HepG2 (cell line): ENCODE results near the gene IGSF5. TPM values are rescaled to one million over a fixed set of nuclear protein-coding genes. Genes with fewer than 3 reads are reported as not detected.
A peak's percentile ranks its signal among the peaks of the same experiment; 100 is the strongest.

Experiments used
- ATAC-seq: fragments of 200-7000 bp; cut with Tn5 transposase; 3 replicates; pipeline ENCODE4 v1.9.1; 2020; ENCODE audit warnings: mild to moderate bottlenecking, moderate library complexity
- BruUV-seq: library from RNA; stranded (reverse); fragments of 400-500 nt; replicated peaks from 2 replicates; lab custom pipeline; 2021; lab: Mats Ljungman, UMichigan
- CTCF ChIA-PET: fragments of 300-600 bp; formaldehyde crosslinking; extraction: SDS; loops from one replicate; lab custom pipeline; 2021; ENCODE audit warnings: low total read pairs, inconsistent platforms, low intra/inter-chr PET ratio; lab: Yijun Ruan, JAX
- POLR2A ChIA-PET: fragments of 350-600 bp; sonication (Branson Sonifier 250); formaldehyde crosslinking; loops from one replicate; lab custom pipeline; 2020; ENCODE audit warnings: antibody characterized with exemption, inconsistent platforms; lab: Yijun Ruan, JAX
- DNase-seq: peaks from one replicate; pipeline ENCODE4 v3.0.0-alpha.2; 2015; ENCODE audit warnings: low spot score
- FAIRE-seq: peaks from 3 replicates; lab custom pipeline; 2011; peaks lifted over from hg19 to GRCh38; lab: Jason Lieb, UNC
- H2AFZ ChIP-seq: one replicate; pipeline ENCODE4 v1.6.1; 2011; ENCODE audit warnings: low read length, inconsistent platforms
- H3K27ac ChIP-seq: fragments of 300-600 bp; 3 replicates; pipeline ENCODE4 v1.8.0; 2011; ENCODE audit warnings: mixed run types, mild to moderate bottlenecking, mixed read lengths, low read length, inconsistent platforms; ENCODE audit not compliant: insufficient read depth; ENCODE audit errors: extremely low read length
- H3K27me3 ChIP-seq, 2 experiments: fragments of 200-600 bp in 1 of 2; 2 replicates in 1 of 2; 3 replicates in 1 of 2; pipeline versions ENCODE4 v1.6.0 to v1.8.0; 2011; ENCODE audit warnings: low read length in 2 of 2, mild to moderate bottlenecking in 2 of 2, moderate library complexity in 2 of 2, inconsistent platforms in 1 of 2; ENCODE audit not compliant: insufficient read depth in 2 of 2, control insufficient read depth in 1 of 2
- H3K36me3 ChIP-seq, 2 experiments: fragments of 200-600 bp in 1 of 2; replicated peaks in 1 of 2; 2 replicates in 1 of 2; 3 replicates in 1 of 2; pipeline versions ENCODE4 v1.5.1 to v1.8.0; 2011; ENCODE audit warnings: low read length in 2 of 2, inconsistent platforms in 1 of 2; ENCODE audit not compliant: insufficient read depth in 2 of 2, control insufficient read depth in 1 of 2
- H3K4me1 ChIP-seq: 2 replicates; pipeline ENCODE4 v1.5.1; 2012; ENCODE audit warnings: low read length, inconsistent platforms; ENCODE audit not compliant: insufficient read depth
- H3K4me2 ChIP-seq: 2 replicates; pipeline ENCODE4 v1.6.0; 2011; ENCODE audit warnings: low read depth, low read length, inconsistent platforms
- H3K4me3 ChIP-seq, 3 experiments: fragments of 200-600 bp in 1 of 3; sonication (generic), shearing (Covaris generic) in 1 of 3; replicated peaks in 1 of 3; 2 replicates each; pipeline ENCODE4 v1.5.1; 2011 to 2016; ENCODE audit warnings: low read length in 3 of 3, inconsistent platforms in 2 of 3, low read depth in 2 of 3, mild to moderate bottlenecking in 2 of 3, control low read depth in 1 of 3, mixed read lengths in 1 of 3; ENCODE audit not compliant: insufficient read depth in 1 of 3
- H3K79me2 ChIP-seq: one replicate; pipeline ENCODE4 v1.6.1; 2011; ENCODE audit warnings: low read length, inconsistent platforms; ENCODE audit not compliant: insufficient read depth
- H3K9ac ChIP-seq: 2 replicates; pipeline ENCODE4 v1.6.0; 2011; ENCODE audit warnings: mild to moderate bottlenecking, low read depth, low read length, inconsistent platforms; ENCODE audit not compliant: insufficient read depth
- H3K9me3 ChIP-seq: 2 replicates; pipeline ENCODE4 v1.5.1; 2012; ENCODE audit warnings: mild to moderate bottlenecking, low read length
- H4K20me1 ChIP-seq: 2 replicates; pipeline ENCODE4 v1.6.0; 2011; ENCODE audit warnings: inconsistent platforms, mild to moderate bottlenecking, low read length, moderate library complexity; ENCODE audit not compliant: insufficient read depth
- ATF7 ChIP-seq, 2 experiments: fragments of 450-650 bp in 1 of 2; sonication (generic) in 1 of 2; formaldehyde crosslinking in 1 of 2; IDR thresholded peaks; 2 replicates each; pipeline versions ENCODE4 v1.4.0 to v1.6.1; 2016 to 2020; ENCODE audit warnings: antibody characterized with exemption in 1 of 2, mild to moderate bottlenecking in 1 of 2, missing genetic modification reagents in 1 of 2
- EP300 ChIP-seq, 3 experiments: sonication (generic) in 1 of 3; formaldehyde crosslinking in 1 of 3; IDR thresholded peaks; 2 replicates each; pipeline versions ENCODE4 v1.5.1 to v1.6.1; 2011 to 2020; ENCODE audit warnings: low read depth in 2 of 3, low read length in 2 of 3, borderline replicate concordance in 1 of 3, improper control_type of control experiment in 1 of 3, mild to moderate bottlenecking in 1 of 3, missing genetic modification reagents in 1 of 3, moderate library complexity in 1 of 3
- TCF7L2 ChIP-seq: IDR thresholded peaks from 2 replicates; pipeline ENCODE4 v1.6.1; 2011; ENCODE audit warnings: mild to moderate bottlenecking, low read depth, low read length, moderate library complexity
- ZBTB42 ChIP-seq: sonication (generic); formaldehyde crosslinking; IDR thresholded peaks from 2 replicates; pipeline ENCODE4 v1.5.0; 2020; ENCODE audit warnings: mild to moderate bottlenecking, missing genetic modification reagents
- ZBTB8A ChIP-seq: sonication (generic); formaldehyde crosslinking; IDR thresholded peaks from 2 replicates; pipeline ENCODE4 v1.4.0; 2020; ENCODE audit warnings: mild to moderate bottlenecking, low read depth, missing genetic modification reagents, borderline replicate concordance
- ZFAT ChIP-seq: sonication (generic); formaldehyde crosslinking; conservative IDR thresholded peaks from 2 replicates; pipeline ENCODE4 v1.8.1; 2023; ENCODE audit warnings: missing genetic modification reagents, inconsistent platforms
- ZNF282 ChIP-seq: fragments of 450-650 bp; IDR thresholded peaks from 2 replicates; pipeline ENCODE4 v1.6.1; 2018; ENCODE audit not compliant: partially characterized antibody
- ZNF740 ChIP-seq: sonication (generic); formaldehyde crosslinking; IDR thresholded peaks from 2 replicates; pipeline ENCODE4 v1.4.0; 2020; ENCODE audit warnings: missing genetic modification reagents
- ZNF784 ChIP-seq: sonication (generic); formaldehyde crosslinking; IDR thresholded peaks from 2 replicates; pipeline ENCODE4 v1.5.1; 2020; ENCODE audit warnings: missing genetic modification reagents, mild to moderate bottlenecking, borderline replicate concordance
- WGBS: methylation state at CpG from one replicate; pipeline ENCODE4 v1.1.6; 2017; ENCODE audit warnings: low lambda C conversion rate; 5-methylcytosine and 5-hydroxymethylcytosine counted together
- in situ Hi-C: cut with HindIII; loops from 2 replicates; pipeline ENCODE4 v1.10.0; 2017; ENCODE audit warnings: low pct_unique_long_range_greater_than_20kb; ENCODE audit not compliant: extremely low pct_ligation_motif_present
- intact Hi-C: fragments of 100-400 bp; cut with micrococcal nuclease; formaldehyde crosslinking; loops from one replicate; pipeline ENCODE4 v1.10.0; 2022; ENCODE audit not compliant: unreplicated experiment
- polyA plus RNA-seq, 8 experiments: library from polyadenylated mRNA; depleted of rRNA in 3 of 8; stranded (reverse) in 7 of 8; unstranded in 1 of 8; fragments of >200 nt; fragmentation: Illumina TruSeq in 4 of 8; extraction: Trizol in 4 of 8; gene quantifications; 2 replicates each; pipeline versions ENCODE4 v1.2.1 to v1.2.3, GENCODE V29; 2011 to 2016; ENCODE audit warnings: low read depth in 4 of 8, missing spikeins in 1 of 8, mixed read lengths in 1 of 8; ENCODE audit not compliant: insufficient read depth in 1 of 8
- total RNA-seq, 5 experiments: library from RNA; depleted of rRNA; stranded (reverse); fragments of >200 nt; fragmentation: Illumina TruSeq; extraction: Trizol; gene quantifications; 2 replicates each; pipeline ENCODE4 v1.2.3, GENCODE V29; 2016; ENCODE audit warnings: low read depth in 1 of 5

Gene IGSF5
- total and polyA plus RNA-seq, 2 of the 13 experiments (the other 11 are each of a cell fraction or from before 2014, with no cell fraction given), result not detected

GRCh38 chr21:39775816-39776215, 30.8 kb downstream of the IGSF5 start:
- FAIRE-seq (no peak), DNase-seq (no peak), ATAC-seq (no peak)
- intact Hi-C loops, result no loop called here
- H3K9me3 ChIP-seq, result no peaks in the 10 kb centered on the region
- TF ChIP-seq ATF7 (IDR thresholded peaks at IDR 0.05), result peak; percentile 58; the same call in 1 of the 2 replicates
- TF ChIP-seq ATF7 (CRISPR knock-in tag; IDR thresholded peaks at IDR 0.05), result no peak
- no peak for TF ChIP-seq TCF7L2
- TF ChIP-seq ZBTB8A, result no peak
- TF ChIP-seq ZNF282, result no peak
- TF ChIP-seq ZFAT (CRISPR knock-in tag), result no peak
- no peak for TF ChIP-seq ZNF740 (CRISPR knock-in tag)
- TF ChIP-seq ZBTB42 (CRISPR knock-in tag), result no peak
- TF ChIP-seq EP300 (IDR thresholded peaks at IDR 0.05; ENCODE audit: low read depth in 2 of 2, low read length in 2 of 2), result no peak
- TF ChIP-seq EP300 (CRISPR knock-in tag; IDR thresholded peaks at IDR 0.05; ENCODE audit: borderline replicate concordance), result no peak
- no peak for TF ChIP-seq ZNF784 (CRISPR knock-in tag)
- WGBS, result 6% methylated on average over 1 of the region's 1 CpG
- no TSS peak for BruUV-seq
- no peaks in the 10 kb centered on the region for H4K20me1 ChIP-seq
- no peak overlapping the region for H3K4me2 ChIP-seq
- H3K9ac ChIP-seq, result no peak overlapping the region
- H3K36me3 ChIP-seq, result no peaks in the 10 kb centered on the region
- no peak overlapping the region for H2AFZ ChIP-seq
- ChIA-PET POLR2A (no interaction called here), CTCF (no interaction called here)
- H3K27ac ChIP-seq, result no peak overlapping the region
- H3K4me3 ChIP-seq, result no peak overlapping the region
- no peaks in the 10 kb centered on the region for H3K79me2 ChIP-seq
- no peaks in the 10 kb centered on the region for H3K27me3 ChIP-seq
- in situ Hi-C loops, result loop anchor here (25.0 kb wide), 1 partner anchor 336 kb away; no protein-coding TSS in a partner anchor
- no peaks in the 10 kb centered on the region for H3K4me1 ChIP-seq
